Thyroid gland (tissue), 4 donors: ENCODE measurements around the gene KRTAP5-7.
"Not testable (repeated sequence)": the region's sequence is repeated elsewhere in the genome, so short reads cannot be mapped to it uniquely, and the experiment has no call there.

Experiments used
- POLR2A ChIP-seq, 2 donors: fragments of 450-650 bp; IDR thresholded peaks; one replicate each; pipeline ENCODE4 v1.6.1; 2017; ENCODE audit warnings: antibody characterized with exemption in 2 of 2, mild to moderate bottlenecking in 2 of 2, moderate library complexity in 1 of 2
- TF ChIP-seq, protein P1 (sequence below), 6 experiments: fragments of 200-600 bp in 3 of 6; fragments of 450-650 bp in 3 of 6; sonication (generic) in 3 of 6; IDR thresholded peaks; one replicate each; pipeline ENCODE4 v1.5.1; 2016 to 2019; ENCODE audit warnings: antibody characterized with exemption in 6 of 6, mild to moderate bottlenecking in 2 of 6, inconsistent platforms in 1 of 6, moderate library complexity in 1 of 6

DNA sequence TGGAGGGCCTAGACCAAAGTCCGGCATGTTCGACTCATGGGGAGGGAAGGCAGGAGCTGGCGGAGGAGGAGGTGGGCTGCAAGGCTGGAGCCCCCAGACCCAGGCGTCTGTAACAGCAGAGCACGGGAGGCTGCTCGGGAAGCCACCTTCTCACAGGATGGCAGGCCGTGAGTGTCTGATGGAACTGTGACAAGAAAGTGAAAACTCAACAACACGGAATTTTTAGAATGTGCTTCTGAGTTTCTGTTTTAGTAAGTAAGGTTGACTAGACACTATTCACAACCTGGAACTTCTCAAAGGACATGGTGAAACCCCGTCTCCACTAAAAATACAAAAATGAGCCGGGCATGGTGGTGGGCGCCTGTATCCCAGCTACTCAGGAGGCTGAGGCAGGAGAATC lies 12.9 kb downstream of the KRTAP5-7 start:
- TF ChIP-seq, protein P1, sequence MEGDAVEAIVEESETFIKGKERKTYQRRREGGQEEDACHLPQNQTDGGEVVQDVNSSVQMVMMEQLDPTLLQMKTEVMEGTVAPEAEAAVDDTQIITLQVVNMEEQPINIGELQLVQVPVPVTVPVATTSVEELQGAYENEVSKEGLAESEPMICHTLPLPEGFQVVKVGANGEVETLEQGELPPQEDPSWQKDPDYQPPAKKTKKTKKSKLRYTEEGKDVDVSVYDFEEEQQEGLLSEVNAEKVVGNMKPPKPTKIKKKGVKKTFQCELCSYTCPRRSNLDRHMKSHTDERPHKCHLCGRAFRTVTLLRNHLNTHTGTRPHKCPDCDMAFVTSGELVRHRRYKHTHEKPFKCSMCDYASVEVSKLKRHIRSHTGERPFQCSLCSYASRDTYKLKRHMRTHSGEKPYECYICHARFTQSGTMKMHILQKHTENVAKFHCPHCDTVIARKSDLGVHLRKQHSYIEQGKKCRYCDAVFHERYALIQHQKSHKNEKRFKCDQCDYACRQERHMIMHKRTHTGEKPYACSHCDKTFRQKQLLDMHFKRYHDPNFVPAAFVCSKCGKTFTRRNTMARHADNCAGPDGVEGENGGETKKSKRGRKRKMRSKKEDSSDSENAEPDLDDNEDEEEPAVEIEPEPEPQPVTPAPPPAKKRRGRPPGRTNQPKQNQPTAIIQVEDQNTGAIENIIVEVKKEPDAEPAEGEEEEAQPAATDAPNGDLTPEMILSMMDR (IDR thresholded peaks at IDR 0.05): not testable (repeated sequence)
- TF ChIP-seq POLR2A (IDR thresholded peaks at IDR 0.05): not testable (repeated sequence)
